Loucy (cell line): ENCODE measurements around the gene FHDC1.

Experiments
- CTCF ChIP-seq: fragments of 200-600 bp; sonication (generic); conservative IDR thresholded peaks from 2 replicates; pipeline ENCODE4 v1.5.1; 2014; ENCODE audit warnings: mild to moderate bottlenecking, antibody characterized with exemption, low read length
- EZH2phosphoT487 ChIP-seq: fragments of 200-600 bp; IDR thresholded peaks from 2 replicates; pipeline ENCODE4 v1.6.1; 2018; ENCODE audit warnings: antibody characterized with exemption, mild to moderate bottlenecking, moderate library complexity, borderline replicate concordance

GRCh38 chr4:153024466-153024865 is 88.3 kb downstream of the FHDC1 start:
- TF ChIP-seq CTCF (no peak), EZH2phosphoT487 (no peak)
